Neural progenitor cell (in vitro differentiated cells): Measurements from ENCODE around the gene GRM3.

Source experiments
- CTCF ChIP-seq: fragments of 200-600 bp; sonication (generic); IDR thresholded peaks from 2 replicates; pipeline ENCODE4 v1.5.1; 2017; ENCODE audit warnings: antibody characterized with exemption, mild to moderate bottlenecking
- EZH2 ChIP-seq: fragments of 200-600 bp; sonication (generic); IDR thresholded peaks from 2 replicates; pipeline ENCODE4 v1.6.1; 2017; ENCODE audit warnings: antibody characterized with exemption, mild to moderate bottlenecking, moderate library complexity
- EZH2phosphoT487 ChIP-seq: fragments of 200-600 bp; sonication (generic); IDR thresholded peaks from 2 replicates; pipeline ENCODE4 v1.6.1; 2017; ENCODE audit warnings: antibody characterized with exemption

DNA sequence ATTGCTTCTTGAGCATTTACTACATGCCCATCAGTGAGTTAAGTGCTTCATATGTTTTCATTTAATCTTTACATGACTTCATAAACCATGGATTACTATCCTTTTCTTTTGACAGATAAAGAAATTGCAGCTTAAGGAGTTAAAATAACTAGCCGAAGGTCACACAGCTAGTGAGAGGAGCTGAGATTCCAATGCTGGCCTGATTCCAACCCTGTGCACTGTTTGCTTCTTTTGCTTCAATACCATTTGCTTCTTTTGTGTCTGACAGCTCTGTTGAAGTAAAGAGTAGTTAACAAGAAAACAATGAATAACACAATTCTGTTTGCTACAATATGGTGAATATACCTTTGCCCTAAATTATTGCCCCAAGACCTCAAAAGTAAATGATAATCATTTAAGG is 132.4 kb downstream of the GRM3 start:
- no peak for TF ChIP-seq CTCF
- no peak for TF ChIP-seq EZH2
- no peak for TF ChIP-seq EZH2phosphoT487
